Activated CD8-positive, alpha-beta T cell treated with anti-CD3 and anti-CD28 coated beads for 36 hours (primary cell): Measurements from ENCODE around the gene HSPG2. TPM values are rescaled to one million over a fixed set of nuclear protein-coding genes. Genes with fewer than 3 reads are reported as not detected.

ENCODE experiments used
- ATAC-seq: fragments of 200-7000 bp; cut with Tn5 transposase; one replicate; pipeline ENCODE4 v1.10.0; 2021; ENCODE audit warnings: mild to moderate bottlenecking, moderate library complexity
- CTCF ChIA-PET: fragments of 350-600 bp; sonication (Branson Sonifier 250); formaldehyde crosslinking; loops from one replicate; lab custom pipeline; 2021; ENCODE audit warnings: antibody characterized with exemption; lab: Charles Lee
- POLR2A ChIA-PET: fragments of 350-600 bp; sonication (Branson Sonifier 250); formaldehyde crosslinking; loops from one replicate; lab custom pipeline; 2021; ENCODE audit warnings: antibody characterized with exemption; lab: Charles Lee
- DNase-seq: peaks from one replicate; pipeline ENCODE4 v3.0.0-alpha.2; 2020
- H3K27ac Mint-ChIP-seq: one replicate; pipeline ENCODE4 v1.8.0; 2021; ENCODE audit warnings: mild to moderate bottlenecking, mixed read lengths
- H3K27me3 Mint-ChIP-seq: one replicate; pipeline ENCODE4 v1.8.0; 2021; ENCODE audit warnings: mixed read lengths
- H3K36me3 Mint-ChIP-seq: one replicate; pipeline ENCODE4 v1.8.0; 2021; ENCODE audit warnings: low read depth, mixed read lengths
- H3K4me1 Mint-ChIP-seq: one replicate; pipeline ENCODE4 v1.8.0; 2021; ENCODE audit warnings: low read depth, mixed read lengths
- H3K4me3 Mint-ChIP-seq: one replicate; pipeline ENCODE4 v1.8.0; 2021; ENCODE audit warnings: mild to moderate bottlenecking, moderate library complexity, mixed read lengths
- H3K9me3 Mint-ChIP-seq: one replicate; pipeline ENCODE4 v1.8.0; 2021; ENCODE audit warnings: mixed read lengths
- CTCF ChIP-seq: fragments of 200-600 bp; IDR thresholded peaks from one replicate; pipeline ENCODE4 v1.8.0; 2022; ENCODE audit warnings: antibody characterized with exemption, mild to moderate bottlenecking
- intact Hi-C: fragments of 100-400 bp; cut with micrococcal nuclease; formaldehyde crosslinking; loops from one replicate; pipeline ENCODE4 v1.10.0; 2022
- total RNA-seq, 2 experiments: library from RNA; stranded (reverse); gene quantifications; one replicate each; pipeline ENCODE4 v1.2.3, GENCODE V29; 2021

Gene HSPG2
- total RNA-seq, 2 experiments from 2014 or later, result 52.1 to 59.0 TPM

GRCh38 chr1:21916447-21917238 lies 20.5 kb downstream of the HSPG2 start:
- Mint-ChIP-seq H3K9me3 (no peaks in the 10 kb centered on the region), H3K27ac (no peak overlapping the region), H3K36me3 (no peaks in the 10 kb centered on the region), H3K4me3 (no peak overlapping the region), H3K27me3 (no peaks in the 10 kb centered on the region), H3K4me1 (peaks cover 11% of the 10 kb centered on the region)
- ATAC-seq, result no peak
- DNase-seq, result no peak
- intact Hi-C loops, result no loop called here
- ChIA-PET POLR2A (no interaction called here), CTCF (no interaction called here)
- TF ChIP-seq CTCF, result no peak

- intact Hi-C loops, result no loop called here
- Mint-ChIP-seq H3K4me1 (peaks cover 22% of the 10 kb centered on the region), H3K36me3 (no peaks in the 10 kb centered on the region), H3K27ac (no peak overlapping the region), H3K4me3 (no peak overlapping the region), H3K27me3 (no peaks in the 10 kb centered on the region), H3K9me3 (no peaks in the 10 kb centered on the region)
- TF ChIP-seq CTCF, result no peak
- DNase-seq (no peak), ATAC-seq (no peak)
- ChIA-PET CTCF (no interaction called here), POLR2A (interaction anchor here (1.6 kb wide), 1 partner anchor 110 kb away, joined by 3 read pairs; no protein-coding TSS in a partner anchor)
Observed at GRCh38 chr1:21914880-21915640, 22.1 kb downstream of the HSPG2 start.

GRCh38 chr1:21914450-21914849 lies 22.7 kb downstream of the HSPG2 start:
- no peak overlapping the region for H3K4me3 Mint-ChIP-seq
- DNase-seq (no peak), ATAC-seq (no peak)
- H3K27me3 Mint-ChIP-seq, result no peaks in the 10 kb centered on the region
- POLR2A ChIA-PET, result interaction anchor here (0.6 to 1.6 kb wide), 3 partner anchors 22 to 131 kb away, joined by 3 read pairs; partner anchors contain the start of gene USP48
- intact Hi-C loops, result no loop called here
- H3K27ac Mint-ChIP-seq, result peak overlapping the region; percentile 80
- no peaks in the 10 kb centered on the region for H3K9me3 Mint-ChIP-seq
- no peaks in the 10 kb centered on the region for H3K36me3 Mint-ChIP-seq
- no peak for TF ChIP-seq CTCF
- CTCF ChIA-PET, result no interaction called here
- H3K4me1 Mint-ChIP-seq, result peaks cover 29% of the 10 kb centered on the region

- no peaks in the 10 kb centered on the region for H3K9me3 Mint-ChIP-seq
- intact Hi-C loops, result no loop called here
- CTCF ChIA-PET, result no interaction called here
- H3K27ac Mint-ChIP-seq, result peak overlapping the region; percentile 80
- peaks cover 35% of the 10 kb centered on the region for H3K4me1 Mint-ChIP-seq
- POLR2A ChIA-PET, result interaction anchor here (0.6 to 1.6 kb wide), 4 partner anchors 16 to 131 kb away, joined by 3 read pairs; partner anchors contain the start of gene USP48
- no peak for TF ChIP-seq CTCF
- H3K36me3 Mint-ChIP-seq, result no peaks in the 10 kb centered on the region
- no peaks in the 10 kb centered on the region for H3K27me3 Mint-ChIP-seq
- peak; percentile 67 for ATAC-seq
- peak; percentile 70 for DNase-seq
- H3K4me3 Mint-ChIP-seq, result no peak overlapping the region
Observed at GRCh38 chr1:21913763-21914162, 23.3 kb downstream of the HSPG2 start.
